HepG2 (cell line): Measurements from ENCODE around the gene GSTA5. TPM values are rescaled to one million over a fixed set of nuclear protein-coding genes. Genes with fewer than 3 reads are reported as not detected.

Experiments used
- ATAC-seq: fragments of 200-7000 bp; cut with Tn5 transposase; 3 replicates; pipeline ENCODE4 v1.9.1; 2020; ENCODE audit warnings: mild to moderate bottlenecking, moderate library complexity
- BruUV-seq: library from RNA; stranded (reverse); fragments of 400-500 nt; replicated peaks from 2 replicates; lab custom pipeline; 2021; lab: Mats Ljungman, UMichigan
- CTCF ChIA-PET: fragments of 300-600 bp; formaldehyde crosslinking; extraction: SDS; loops from one replicate; lab custom pipeline; 2021; ENCODE audit warnings: low total read pairs, inconsistent platforms, low intra/inter-chr PET ratio; lab: Yijun Ruan, JAX
- POLR2A ChIA-PET: fragments of 350-600 bp; sonication (Branson Sonifier 250); formaldehyde crosslinking; loops from one replicate; lab custom pipeline; 2020; ENCODE audit warnings: antibody characterized with exemption, inconsistent platforms; lab: Yijun Ruan, JAX
- DNase-seq: peaks from one replicate; pipeline ENCODE4 v3.0.0-alpha.2; 2015; ENCODE audit warnings: low spot score
- FAIRE-seq: peaks from 3 replicates; lab custom pipeline; 2011; peaks lifted over from hg19 to GRCh38; lab: Jason Lieb, UNC
- H2AFZ ChIP-seq: one replicate; pipeline ENCODE4 v1.6.1; 2011; ENCODE audit warnings: low read length, inconsistent platforms
- H3K27ac ChIP-seq: fragments of 300-600 bp; 3 replicates; pipeline ENCODE4 v1.8.0; 2011; ENCODE audit warnings: mixed run types, mild to moderate bottlenecking, mixed read lengths, low read length, inconsistent platforms; ENCODE audit not compliant: insufficient read depth; ENCODE audit errors: extremely low read length
- H3K27me3 ChIP-seq, 2 experiments: fragments of 200-600 bp in 1 of 2; 2 replicates in 1 of 2; 3 replicates in 1 of 2; pipeline versions ENCODE4 v1.6.0 to v1.8.0; 2011; ENCODE audit warnings: low read length in 2 of 2, mild to moderate bottlenecking in 2 of 2, moderate library complexity in 2 of 2, inconsistent platforms in 1 of 2; ENCODE audit not compliant: insufficient read depth in 2 of 2, control insufficient read depth in 1 of 2
- H3K36me3 ChIP-seq, 2 experiments: fragments of 200-600 bp in 1 of 2; replicated peaks in 1 of 2; 2 replicates in 1 of 2; 3 replicates in 1 of 2; pipeline versions ENCODE4 v1.5.1 to v1.8.0; 2011; ENCODE audit warnings: low read length in 2 of 2, inconsistent platforms in 1 of 2; ENCODE audit not compliant: insufficient read depth in 2 of 2, control insufficient read depth in 1 of 2
- H3K4me1 ChIP-seq: 2 replicates; pipeline ENCODE4 v1.5.1; 2012; ENCODE audit warnings: low read length, inconsistent platforms; ENCODE audit not compliant: insufficient read depth
- H3K4me2 ChIP-seq: 2 replicates; pipeline ENCODE4 v1.6.0; 2011; ENCODE audit warnings: low read depth, low read length, inconsistent platforms
- H3K4me3 ChIP-seq, 3 experiments: fragments of 200-600 bp in 1 of 3; sonication (generic), shearing (Covaris generic) in 1 of 3; replicated peaks in 1 of 3; 2 replicates each; pipeline ENCODE4 v1.5.1; 2011 to 2016; ENCODE audit warnings: low read length in 3 of 3, inconsistent platforms in 2 of 3, low read depth in 2 of 3, mild to moderate bottlenecking in 2 of 3, control low read depth in 1 of 3, mixed read lengths in 1 of 3; ENCODE audit not compliant: insufficient read depth in 1 of 3
- H3K79me2 ChIP-seq: one replicate; pipeline ENCODE4 v1.6.1; 2011; ENCODE audit warnings: low read length, inconsistent platforms; ENCODE audit not compliant: insufficient read depth
- H3K9ac ChIP-seq: 2 replicates; pipeline ENCODE4 v1.6.0; 2011; ENCODE audit warnings: mild to moderate bottlenecking, low read depth, low read length, inconsistent platforms; ENCODE audit not compliant: insufficient read depth
- H3K9me3 ChIP-seq: 2 replicates; pipeline ENCODE4 v1.5.1; 2012; ENCODE audit warnings: mild to moderate bottlenecking, low read length
- H4K20me1 ChIP-seq: 2 replicates; pipeline ENCODE4 v1.6.0; 2011; ENCODE audit warnings: inconsistent platforms, mild to moderate bottlenecking, low read length, moderate library complexity; ENCODE audit not compliant: insufficient read depth
- CHCHD3 ChIP-seq: sonication (generic); formaldehyde crosslinking; IDR thresholded peaks from 2 replicates; pipeline ENCODE4 v1.8.0; 2022; ENCODE audit warnings: mild to moderate bottlenecking, missing genetic modification reagents, moderate library complexity
- KMT2B ChIP-seq: IDR thresholded peaks from 2 replicates; pipeline ENCODE4 v1.6.1; 2016; ENCODE audit warnings: missing genetic modification reagents, missing compliant biosample characterization
- MXI1 ChIP-seq: IDR thresholded peaks from 3 replicates; pipeline ENCODE4 v1.6.1; 2012; ENCODE audit warnings: low read depth, low read length, inconsistent platforms, borderline replicate concordance
- ZHX1 ChIP-seq: sonication (generic); formaldehyde crosslinking; IDR thresholded peaks from 2 replicates; pipeline ENCODE4 v1.8.1; 2022; ENCODE audit warnings: low read depth, mild to moderate bottlenecking, missing genetic modification reagents
- WGBS: methylation state at CpG from one replicate; pipeline ENCODE4 v1.1.6; 2017; ENCODE audit warnings: low lambda C conversion rate; 5-methylcytosine and 5-hydroxymethylcytosine counted together
- in situ Hi-C: cut with HindIII; loops from 2 replicates; pipeline ENCODE4 v1.10.0; 2017; ENCODE audit warnings: low pct_unique_long_range_greater_than_20kb; ENCODE audit not compliant: extremely low pct_ligation_motif_present
- intact Hi-C: fragments of 100-400 bp; cut with micrococcal nuclease; formaldehyde crosslinking; loops from one replicate; pipeline ENCODE4 v1.10.0; 2022; ENCODE audit not compliant: unreplicated experiment
- polyA plus RNA-seq, 8 experiments: library from polyadenylated mRNA; depleted of rRNA in 3 of 8; stranded (reverse) in 7 of 8; unstranded in 1 of 8; fragments of >200 nt; fragmentation: Illumina TruSeq in 4 of 8; extraction: Trizol in 4 of 8; gene quantifications; 2 replicates each; pipeline versions ENCODE4 v1.2.1 to v1.2.3, GENCODE V29; 2011 to 2016; ENCODE audit warnings: low read depth in 4 of 8, missing spikeins in 1 of 8, mixed read lengths in 1 of 8; ENCODE audit not compliant: insufficient read depth in 1 of 8
- total RNA-seq, 5 experiments: library from RNA; depleted of rRNA; stranded (reverse); fragments of >200 nt; fragmentation: Illumina TruSeq; extraction: Trizol; gene quantifications; 2 replicates each; pipeline ENCODE4 v1.2.3, GENCODE V29; 2016; ENCODE audit warnings: low read depth in 1 of 5
- TF ChIP-seq, protein P1 (sequence below), 2 experiments: fragments of 450-650 bp in 1 of 2; sonication (generic) in 1 of 2; formaldehyde crosslinking in 1 of 2; IDR thresholded peaks; 2 replicates each; pipeline versions ENCODE4 v1.6.1 to v1.8.0; 2016 to 2022; ENCODE audit warnings: antibody characterized with exemption in 1 of 2, mild to moderate bottlenecking in 1 of 2, missing genetic modification reagents in 1 of 2
- TF ChIP-seq, protein P2 (sequence below): sonication (generic); formaldehyde crosslinking; IDR thresholded peaks from 2 replicates; pipeline ENCODE4 v1.4.0; 2020; ENCODE audit warnings: mild to moderate bottlenecking, low read depth, missing genetic modification reagents
- TF ChIP-seq, protein P3 (sequence below): sonication (generic); formaldehyde crosslinking; IDR thresholded peaks from 2 replicates; pipeline ENCODE4 v1.5.0; 2020; ENCODE audit warnings: missing genetic modification reagents

The GSTA5 gene
- total and polyA plus RNA-seq, 2 of the 13 experiments (the other 11 are each of a cell fraction or from before 2014, with no cell fraction given): not detected

GRCh38 chr6:52877786-52878185 is 37.2 kb upstream of the GSTA5 start:
- intact Hi-C loops: no loop called here
- peaks cover 0 to 12% of the 10 kb centered on the region in 2 experiments; a peak in 2 of 5 replicates for H3K27me3 ChIP-seq
- no peak overlapping the region for H2AFZ ChIP-seq
- H3K4me1 ChIP-seq: peaks cover 16% of the 10 kb centered on the region
- ATAC-seq (no peak), DNase-seq (no peak), FAIRE-seq (no peak)
- H3K79me2 ChIP-seq: no peaks in the 10 kb centered on the region
- no peaks in the 10 kb centered on the region for H3K9me3 ChIP-seq
- H3K9ac ChIP-seq: no peak overlapping the region
- H3K36me3 ChIP-seq: no peaks in the 10 kb centered on the region
- ChIA-PET CTCF (no interaction called here), POLR2A (no interaction called here)
- H3K4me2 ChIP-seq: no peak overlapping the region
- H3K27ac ChIP-seq: no peak overlapping the region
- H3K4me3 ChIP-seq: no peak overlapping the region
- 31% methylated on average over 2 of the region's 2 CpGs for WGBS
- H4K20me1 ChIP-seq: no peaks in the 10 kb centered on the region
- no TSS peak for BruUV-seq
- in situ Hi-C loops: no loop called here
- TF ChIP-seq ZHX1 (no peak), MXI1 (no peak), KMT2B (CRISPR knock-in tag) (no peak), CHCHD3 (CRISPR knock-in tag) (no peak)
- TF ChIP-seq, protein P1, sequence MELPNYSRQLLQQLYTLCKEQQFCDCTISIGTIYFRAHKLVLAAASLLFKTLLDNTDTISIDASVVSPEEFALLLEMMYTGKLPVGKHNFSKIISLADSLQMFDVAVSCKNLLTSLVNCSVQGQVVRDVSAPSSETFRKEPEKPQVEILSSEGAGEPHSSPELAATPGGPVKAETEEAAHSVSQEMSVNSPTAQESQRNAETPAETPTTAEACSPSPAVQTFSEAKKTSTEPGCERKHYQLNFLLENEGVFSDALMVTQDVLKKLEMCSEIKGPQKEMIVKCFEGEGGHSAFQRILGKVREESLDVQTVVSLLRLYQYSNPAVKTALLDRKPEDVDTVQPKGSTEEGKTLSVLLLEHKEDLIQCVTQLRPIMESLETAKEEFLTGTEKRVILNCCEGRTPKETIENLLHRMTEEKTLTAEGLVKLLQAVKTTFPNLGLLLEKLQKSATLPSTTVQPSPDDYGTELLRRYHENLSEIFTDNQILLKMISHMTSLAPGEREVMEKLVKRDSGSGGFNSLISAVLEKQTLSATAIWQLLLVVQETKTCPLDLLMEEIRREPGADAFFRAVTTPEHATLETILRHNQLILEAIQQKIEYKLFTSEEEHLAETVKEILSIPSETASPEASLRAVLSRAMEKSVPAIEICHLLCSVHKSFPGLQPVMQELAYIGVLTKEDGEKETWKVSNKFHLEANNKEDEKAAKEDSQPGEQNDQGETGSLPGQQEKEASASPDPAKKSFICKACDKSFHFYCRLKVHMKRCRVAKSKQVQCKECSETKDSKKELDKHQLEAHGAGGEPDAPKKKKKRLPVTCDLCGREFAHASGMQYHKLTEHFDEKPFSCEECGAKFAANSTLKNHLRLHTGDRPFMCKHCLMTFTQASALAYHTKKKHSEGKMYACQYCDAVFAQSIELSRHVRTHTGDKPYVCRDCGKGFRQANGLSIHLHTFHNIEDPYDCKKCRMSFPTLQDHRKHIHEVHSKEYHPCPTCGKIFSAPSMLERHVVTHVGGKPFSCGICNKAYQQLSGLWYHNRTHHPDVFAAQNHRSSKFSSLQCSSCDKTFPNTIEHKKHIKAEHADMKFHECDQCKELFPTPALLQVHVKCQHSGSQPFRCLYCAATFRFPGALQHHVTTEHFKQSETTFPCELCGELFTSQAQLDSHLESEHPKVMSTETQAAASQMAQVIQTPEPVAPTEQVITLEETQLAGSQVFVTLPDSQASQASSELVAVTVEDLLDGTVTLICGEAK (IDR thresholded peaks at IDR 0.05): no peak
- TF ChIP-seq, protein P1 (CRISPR knock-in tag; IDR thresholded peaks at IDR 0.05): no peak
- TF ChIP-seq, protein P2, sequence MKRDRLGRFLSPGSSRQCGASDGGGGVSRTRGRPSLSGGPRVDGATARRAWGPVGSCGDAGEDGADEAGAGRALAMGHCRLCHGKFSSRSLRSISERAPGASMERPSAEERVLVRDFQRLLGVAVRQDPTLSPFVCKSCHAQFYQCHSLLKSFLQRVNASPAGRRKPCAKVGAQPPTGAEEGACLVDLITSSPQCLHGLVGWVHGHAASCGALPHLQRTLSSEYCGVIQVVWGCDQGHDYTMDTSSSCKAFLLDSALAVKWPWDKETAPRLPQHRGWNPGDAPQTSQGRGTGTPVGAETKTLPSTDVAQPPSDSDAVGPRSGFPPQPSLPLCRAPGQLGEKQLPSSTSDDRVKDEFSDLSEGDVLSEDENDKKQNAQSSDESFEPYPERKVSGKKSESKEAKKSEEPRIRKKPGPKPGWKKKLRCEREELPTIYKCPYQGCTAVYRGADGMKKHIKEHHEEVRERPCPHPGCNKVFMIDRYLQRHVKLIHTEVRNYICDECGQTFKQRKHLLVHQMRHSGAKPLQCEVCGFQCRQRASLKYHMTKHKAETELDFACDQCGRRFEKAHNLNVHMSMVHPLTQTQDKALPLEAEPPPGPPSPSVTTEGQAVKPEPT (CRISPR knock-in tag): no peak
- TF ChIP-seq, protein P3, sequence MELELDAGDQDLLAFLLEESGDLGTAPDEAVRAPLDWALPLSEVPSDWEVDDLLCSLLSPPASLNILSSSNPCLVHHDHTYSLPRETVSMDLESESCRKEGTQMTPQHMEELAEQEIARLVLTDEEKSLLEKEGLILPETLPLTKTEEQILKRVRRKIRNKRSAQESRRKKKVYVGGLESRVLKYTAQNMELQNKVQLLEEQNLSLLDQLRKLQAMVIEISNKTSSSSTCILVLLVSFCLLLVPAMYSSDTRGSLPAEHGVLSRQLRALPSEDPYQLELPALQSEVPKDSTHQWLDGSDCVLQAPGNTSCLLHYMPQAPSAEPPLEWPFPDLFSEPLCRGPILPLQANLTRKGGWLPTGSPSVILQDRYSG: no peak
